ENCODE results near the gene GALNT12.

Gene GALNT12

DNA sequence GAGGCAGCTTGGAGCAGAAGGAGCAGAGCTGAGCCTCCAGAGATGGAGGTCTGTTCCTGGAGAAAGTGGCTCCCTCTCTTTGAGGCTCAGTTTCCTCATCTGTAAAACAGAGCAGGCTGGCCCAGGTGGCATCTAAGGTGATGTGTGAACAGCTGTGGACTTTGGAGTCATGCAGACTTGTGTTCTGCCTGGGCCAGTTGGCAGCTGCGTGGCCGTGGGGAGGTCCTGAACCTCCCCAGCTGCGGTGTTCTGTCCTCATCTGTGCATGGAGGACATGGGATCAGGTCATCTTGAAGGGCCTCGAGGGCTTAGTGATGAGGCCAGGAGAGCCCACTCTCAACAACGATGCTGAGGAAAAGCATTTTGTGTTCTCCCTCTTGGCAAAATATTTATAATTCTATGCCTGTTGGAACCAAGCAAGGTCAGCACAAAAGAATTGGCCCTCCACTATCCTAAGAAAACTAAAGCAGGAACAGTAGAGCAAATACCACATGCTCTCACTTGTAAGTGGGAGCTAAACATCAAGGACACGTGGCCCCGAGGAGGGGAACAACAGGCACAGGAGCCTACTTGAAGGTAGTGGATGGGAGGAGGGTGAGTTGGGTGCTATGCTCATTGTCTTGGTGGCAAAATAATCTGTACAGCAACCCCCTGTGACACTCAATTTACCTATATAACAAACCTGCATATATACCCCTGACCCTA, 73.0 kb downstream of the GALNT12 start:
- DNase-seq (ENCODE audit: low spot score), result no peak

DNA sequence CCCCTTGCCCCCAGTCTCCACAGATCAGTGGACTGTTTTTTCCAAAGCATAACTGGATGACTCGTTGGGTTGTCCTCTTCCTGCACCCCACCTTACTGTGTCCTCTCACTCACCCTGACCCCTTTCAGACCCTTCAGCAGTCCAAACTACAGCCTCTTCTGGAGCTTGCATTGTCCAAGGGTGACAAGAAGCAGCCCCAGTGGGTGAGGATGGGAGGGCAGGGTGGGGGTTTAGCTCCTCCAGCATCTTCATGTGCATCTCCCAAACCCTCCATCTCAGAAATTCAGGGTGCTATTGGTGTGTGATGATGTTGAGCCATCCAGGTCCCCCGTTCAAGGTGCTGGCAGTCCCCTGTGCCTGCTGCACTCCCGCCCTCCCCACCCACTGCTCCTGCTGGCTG, 73.9 kb downstream of the GALNT12 start:
- DNase-seq (ENCODE audit: low spot score), result no peak

DNA sequence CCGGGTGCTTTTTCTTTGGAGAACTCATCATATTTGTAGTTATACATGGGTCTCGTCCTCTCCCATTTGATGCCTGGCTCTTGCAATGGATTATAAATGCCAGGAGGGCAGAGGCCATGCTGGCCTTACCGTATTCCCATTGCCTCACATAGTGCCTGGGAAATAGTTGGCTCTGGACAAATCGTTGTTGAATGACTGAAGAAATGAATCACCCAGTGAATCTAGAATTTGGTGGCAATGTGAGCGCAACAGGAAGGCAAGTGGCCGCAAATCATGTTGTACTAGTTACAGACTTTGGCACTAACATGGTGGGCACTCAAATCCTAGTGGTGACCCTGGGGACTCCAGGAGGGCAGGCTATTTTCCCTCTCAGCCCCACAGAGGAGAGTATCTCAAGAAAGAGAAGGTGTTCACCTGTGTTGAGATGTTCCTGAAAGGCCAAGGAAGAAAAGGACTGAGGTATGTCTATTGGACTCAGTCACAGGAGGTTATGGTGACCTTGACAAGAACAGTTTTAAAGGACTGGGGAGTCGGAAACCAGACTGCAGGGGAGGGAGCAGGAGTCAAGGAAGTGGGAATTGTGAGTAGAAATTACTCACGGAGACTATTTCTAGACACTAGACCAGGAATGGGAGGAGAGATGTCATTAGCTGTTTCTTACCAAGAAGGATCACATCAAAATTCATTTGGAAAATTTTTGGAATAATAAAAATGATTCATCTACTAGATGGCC, 74.5 kb downstream of the GALNT12 start:
- no peak for DNase-seq (ENCODE audit: low spot score)

DNA sequence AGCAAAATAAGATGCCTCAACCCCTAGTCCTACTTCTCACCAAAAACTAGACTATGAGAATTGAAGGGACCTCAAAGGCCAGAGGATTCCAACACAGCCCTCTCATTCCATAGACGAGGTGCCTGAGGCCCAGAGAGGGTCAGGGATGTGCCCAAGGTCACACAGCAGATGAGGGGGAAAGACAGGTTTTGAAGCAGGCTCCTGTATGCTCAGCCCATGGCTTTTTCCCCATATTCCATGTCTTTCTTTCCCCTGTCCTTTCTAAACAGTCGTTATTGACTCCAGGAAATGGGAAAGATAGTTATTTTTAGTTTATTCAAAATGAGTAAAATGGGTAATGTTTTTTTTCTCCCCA, 75.1 kb downstream of the GALNT12 start:
- DNase-seq (ENCODE audit: low spot score), result no peak

DNA sequence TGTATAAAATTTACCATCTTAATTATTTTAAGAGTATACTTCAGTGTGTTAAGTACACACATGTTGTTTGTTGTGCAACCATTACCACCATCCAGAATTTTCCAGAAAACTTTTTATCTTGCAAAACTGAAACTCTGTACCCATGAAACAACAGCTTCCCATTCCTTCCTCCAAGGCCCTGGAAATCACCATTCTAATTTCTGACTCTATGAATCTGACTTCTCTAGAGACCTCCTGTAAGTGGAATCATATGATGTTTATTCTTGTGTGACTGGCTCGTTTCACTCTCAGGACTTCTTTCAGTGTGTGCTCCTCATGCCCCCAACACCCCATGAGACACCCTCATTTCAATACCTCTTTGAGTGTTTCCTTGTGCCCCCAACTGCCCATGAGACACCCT, 75.8 kb downstream of the GALNT12 start:
- DNase-seq (ENCODE audit: low spot score), result no peak

DNA sequence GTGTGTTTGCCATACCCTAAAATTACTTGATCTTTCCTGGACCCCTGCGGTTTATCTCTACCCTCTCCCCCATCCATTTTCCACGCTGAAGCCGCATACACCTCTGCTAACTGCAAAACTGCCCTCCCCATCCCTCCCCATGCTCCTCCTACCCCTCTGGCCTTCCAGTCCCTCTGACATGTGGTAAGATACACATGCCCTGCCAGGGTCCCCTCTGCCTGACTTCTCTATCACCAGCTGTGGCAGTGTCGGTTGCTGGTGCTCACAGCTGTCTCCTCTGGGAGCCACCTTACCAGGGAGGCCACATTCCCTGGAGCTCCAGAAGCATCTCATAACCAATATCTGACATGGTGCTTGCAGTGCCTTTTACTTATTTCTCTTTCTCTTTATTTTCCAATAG, 77.4 kb downstream of the GALNT12 start:
- no peak for DNase-seq (ENCODE audit: low spot score)

DNA sequence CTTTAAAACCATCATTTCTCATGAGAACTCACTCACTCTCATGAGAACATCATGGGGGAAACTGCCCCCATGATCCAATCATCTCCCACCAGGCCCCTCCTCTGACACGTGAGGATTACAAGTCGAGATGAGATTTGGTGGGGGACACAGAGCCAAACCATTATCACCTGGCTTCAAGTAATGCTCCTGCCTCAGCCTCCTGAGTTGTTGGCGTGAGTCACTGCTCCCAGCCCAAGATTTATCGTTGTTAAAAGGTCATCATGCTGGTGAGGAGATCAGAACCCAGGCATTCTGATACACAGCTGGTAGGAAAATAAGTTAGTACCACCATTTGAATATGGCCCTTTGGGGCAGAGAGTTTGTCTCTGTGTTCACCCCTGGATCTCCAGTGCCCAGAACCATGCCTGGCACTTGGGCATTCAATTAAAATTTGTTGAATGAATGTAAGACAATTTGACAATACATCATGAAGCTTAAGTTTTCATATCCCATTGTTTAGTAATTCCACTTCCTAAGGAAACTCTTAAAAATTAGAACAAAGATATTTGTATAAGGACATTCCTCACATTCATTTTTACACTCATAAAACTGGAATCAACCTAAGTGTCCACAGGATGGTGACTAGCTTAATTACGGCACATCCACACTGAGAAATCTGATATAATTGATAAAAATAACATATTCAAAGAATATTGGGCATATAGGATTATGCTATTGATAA, 78.3 kb downstream of the GALNT12 start:
- DNase-seq (ENCODE audit: low spot score), result no peak

DNA sequence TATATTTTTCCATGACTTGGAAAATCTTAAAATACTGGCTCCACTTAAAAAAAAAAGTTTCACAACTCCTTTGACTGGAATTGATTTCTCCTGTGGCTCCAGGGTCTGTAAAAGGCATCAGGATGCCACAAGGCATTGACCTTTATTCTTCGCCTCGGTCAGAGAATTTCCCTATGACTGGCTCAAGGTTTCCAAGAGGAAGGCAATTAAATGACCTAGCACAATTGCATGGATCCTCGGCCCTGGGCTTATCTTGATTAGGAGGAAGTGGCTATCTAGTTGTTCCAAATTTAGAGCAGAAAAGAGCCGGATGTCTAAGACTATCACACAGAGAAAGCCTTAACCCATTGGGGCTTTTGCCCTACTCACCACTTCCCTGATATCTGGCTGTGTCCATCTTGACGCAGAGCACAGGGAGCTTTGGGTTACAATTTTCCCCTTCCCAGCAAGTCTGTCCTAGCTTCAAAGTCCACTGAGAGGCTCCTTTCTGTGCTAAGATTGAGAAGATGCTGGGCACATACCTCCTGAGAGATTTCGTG, 79.3 kb downstream of the GALNT12 start:
- DNase-seq (ENCODE audit: low spot score), result peak; percentile 25

DNA sequence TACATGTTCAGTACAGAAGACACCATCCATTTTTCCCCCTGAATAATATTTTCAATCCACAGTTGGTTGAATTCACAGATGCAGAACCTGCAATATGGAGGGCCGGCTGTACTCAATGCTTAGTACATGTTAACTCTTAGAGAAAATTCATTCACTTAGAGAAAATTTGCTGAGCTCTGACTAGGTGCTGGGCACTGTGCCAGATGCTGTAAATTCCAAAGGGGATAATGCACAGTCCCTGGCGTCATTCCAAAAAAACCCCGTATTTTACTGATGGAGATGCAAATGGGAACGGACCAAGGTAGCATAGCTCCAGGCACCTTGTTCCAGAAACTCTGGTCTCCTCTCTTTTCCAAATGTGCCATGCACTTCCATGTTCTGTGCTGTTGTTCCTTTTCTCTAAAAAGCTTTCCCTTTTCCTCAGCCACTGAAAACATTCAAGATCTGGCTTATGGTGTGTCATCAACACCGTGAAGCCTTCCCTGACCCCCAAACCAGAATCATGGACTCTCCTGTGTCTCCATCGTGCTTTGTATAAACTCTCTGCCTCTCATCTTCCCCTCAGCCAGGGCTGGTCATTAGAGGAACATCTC, 80.5 kb downstream of the GALNT12 start:
- no peak for DNase-seq (ENCODE audit: low spot score)

DNA sequence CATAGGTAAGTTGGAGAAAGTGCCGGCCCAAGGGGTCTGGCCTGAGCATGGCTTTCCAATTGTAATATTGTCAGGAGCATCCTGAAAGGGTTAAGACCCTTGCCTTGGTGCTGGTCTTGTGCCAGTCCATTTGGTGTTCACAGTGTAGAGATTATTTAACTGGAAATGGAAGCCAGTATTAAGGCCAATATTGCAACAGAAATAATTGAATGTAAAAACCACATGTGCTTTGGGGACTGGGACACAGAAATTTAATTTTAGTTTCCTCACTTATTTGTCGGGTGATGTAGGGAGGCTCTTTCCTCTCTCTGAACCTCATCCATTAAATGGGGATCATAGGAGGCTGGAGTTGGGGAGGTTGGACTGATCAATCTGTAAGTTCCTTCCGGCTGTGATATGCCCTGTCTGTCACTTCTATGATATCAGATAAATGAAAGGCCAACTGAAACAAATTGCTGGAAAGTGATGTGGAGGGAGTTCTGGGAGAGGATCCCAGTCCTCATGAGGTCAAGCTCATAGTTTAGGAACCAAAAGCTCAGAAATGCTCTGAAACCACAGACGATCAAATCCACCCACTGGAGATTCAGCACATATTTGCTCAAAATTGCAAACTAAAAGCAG, 81.4 kb downstream of the GALNT12 start:
- no peak for DNase-seq (ENCODE audit: low spot score)

DNA sequence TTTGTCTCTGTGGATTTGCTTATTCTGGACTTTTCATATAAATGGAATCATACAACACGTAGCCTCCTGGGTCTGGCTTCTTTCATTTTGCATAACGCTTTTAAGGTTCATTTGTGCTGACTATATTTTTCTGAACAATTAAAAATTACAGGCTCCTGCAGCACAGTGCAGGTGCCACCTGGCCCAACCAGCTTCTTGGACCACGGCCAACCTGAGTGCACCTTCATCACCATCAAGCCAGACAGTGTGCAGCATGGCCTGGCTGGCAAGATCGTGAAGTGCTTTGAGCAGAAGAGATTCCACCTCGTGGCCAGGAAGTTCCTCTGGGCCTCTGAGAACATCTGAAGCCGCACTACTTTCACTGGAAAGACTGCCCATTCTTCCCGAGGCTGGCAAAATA, 82.8 kb downstream of the GALNT12 start:
- DNase-seq (ENCODE audit: low spot score), result no peak

DNA sequence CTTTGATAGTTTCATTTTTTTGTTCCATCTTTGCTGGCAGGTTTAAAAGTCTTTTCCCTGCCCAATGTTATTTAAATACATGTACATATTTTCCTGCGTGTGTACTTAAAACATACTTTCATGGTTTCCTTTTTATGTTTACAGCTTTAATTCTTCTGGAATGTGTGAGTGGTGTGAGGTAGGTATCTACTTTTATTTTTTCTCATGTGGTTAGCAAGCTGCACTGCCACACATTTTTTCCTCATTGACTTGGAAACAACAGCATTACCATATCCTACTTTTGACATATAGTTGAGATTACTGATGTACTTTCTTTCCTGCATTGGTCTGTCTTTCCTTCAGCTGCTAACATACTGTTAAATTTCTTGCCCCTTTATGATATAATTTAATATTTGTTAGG, 84.8 kb downstream of the GALNT12 start:
- DNase-seq (ENCODE audit: low spot score), result no peak

DNA sequence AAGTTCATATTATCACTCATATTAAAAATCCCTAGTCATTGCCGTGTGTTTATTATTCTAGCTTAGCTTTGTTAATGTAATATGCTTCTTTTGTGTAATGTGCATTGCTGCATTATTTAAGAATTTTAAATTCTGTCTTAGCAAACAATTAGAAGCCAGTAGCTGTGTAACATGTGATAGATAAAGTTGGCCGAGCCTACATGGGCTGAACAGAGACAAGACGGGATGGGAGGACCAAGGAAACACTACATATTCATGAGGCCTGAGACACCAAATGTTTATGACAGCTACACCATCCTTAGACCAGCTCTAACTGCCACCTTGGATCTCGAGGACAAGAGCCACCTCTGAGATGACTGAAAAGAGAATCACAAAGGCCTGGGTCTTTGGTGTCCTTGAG, 85.2 kb downstream of the GALNT12 start:
- DNase-seq (ENCODE audit: low spot score), result no peak

DNA sequence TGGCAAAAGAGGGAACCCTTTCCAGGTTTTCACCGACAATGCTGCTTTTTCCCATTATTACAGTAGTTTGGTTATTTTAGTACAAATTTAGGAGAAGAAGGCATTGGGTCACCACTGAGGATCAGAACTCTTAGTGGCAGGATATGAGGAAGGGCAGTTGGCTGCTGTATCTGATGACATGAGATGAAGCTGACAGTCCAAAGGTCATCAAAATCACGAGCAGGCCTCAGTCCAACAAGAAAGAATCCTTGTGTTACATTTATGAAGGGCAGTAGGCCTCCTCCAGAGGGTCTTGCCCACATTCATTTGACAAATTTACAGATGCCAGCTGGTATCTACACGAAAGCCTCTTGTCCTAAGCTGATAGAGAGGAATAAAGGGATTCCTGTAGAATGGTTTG, 86.7 kb downstream of the GALNT12 start:
- DNase-seq (ENCODE audit: low spot score), result no peak

DNA sequence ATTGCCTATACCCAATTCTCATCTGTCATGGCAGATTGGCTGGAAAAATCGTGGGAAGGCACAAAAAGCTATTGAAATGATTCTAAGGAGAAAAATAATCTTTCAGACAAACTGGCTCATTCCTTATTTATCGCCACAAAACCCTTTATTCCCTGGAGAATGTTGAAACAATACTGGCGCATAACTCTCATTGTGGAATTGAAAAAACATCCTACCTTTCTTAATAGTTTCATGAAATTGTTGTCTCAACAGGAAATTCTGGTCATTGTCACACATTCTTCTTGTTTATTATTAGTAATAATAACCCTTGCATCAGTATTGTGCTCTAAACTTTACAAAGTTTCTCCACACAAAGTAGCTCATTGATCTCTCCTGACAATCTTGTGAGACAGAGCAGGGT, 87.3 kb downstream of the GALNT12 start:
- no peak for DNase-seq (ENCODE audit: low spot score)

DNA sequence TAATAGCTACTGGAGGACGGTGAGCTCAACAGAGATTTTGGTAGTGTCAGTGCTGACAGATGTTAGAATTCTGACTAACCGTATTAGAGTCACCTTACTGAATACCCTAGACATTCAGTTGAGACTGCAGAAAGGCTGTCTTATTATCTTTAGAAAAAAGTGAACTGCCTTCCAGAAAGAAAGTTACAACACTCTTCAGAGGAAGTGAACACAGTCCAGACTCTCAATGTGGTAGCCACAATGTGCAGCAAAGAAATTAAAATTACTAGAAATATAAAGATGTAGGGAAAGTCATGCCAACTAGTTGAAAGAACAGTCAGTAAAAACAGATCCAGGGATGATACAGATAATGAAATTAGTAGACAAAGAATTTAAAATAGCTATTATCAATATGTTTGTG, 89.2 kb downstream of the GALNT12 start:
- no peak for DNase-seq (ENCODE audit: low spot score)

DNA sequence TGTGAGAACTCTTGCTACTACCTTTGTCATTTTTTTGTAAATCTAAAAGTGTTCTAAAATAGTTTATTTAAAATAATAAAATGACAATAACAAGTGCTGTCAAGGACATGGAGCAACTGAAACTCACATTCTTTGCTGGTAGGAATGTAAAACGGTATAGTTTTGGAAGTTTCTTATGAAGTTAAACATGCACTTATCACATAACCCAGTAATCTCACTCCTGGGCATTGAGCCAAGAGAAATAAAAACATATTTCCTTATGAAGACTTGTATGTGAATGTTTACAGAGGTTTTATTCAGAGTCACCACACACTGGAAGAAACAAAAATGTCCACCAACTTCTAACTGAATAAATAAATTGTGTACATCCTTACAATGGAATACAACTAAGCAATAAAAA, 90.3 kb downstream of the GALNT12 start:
- DNase-seq (ENCODE audit: low spot score), result no peak

DNA sequence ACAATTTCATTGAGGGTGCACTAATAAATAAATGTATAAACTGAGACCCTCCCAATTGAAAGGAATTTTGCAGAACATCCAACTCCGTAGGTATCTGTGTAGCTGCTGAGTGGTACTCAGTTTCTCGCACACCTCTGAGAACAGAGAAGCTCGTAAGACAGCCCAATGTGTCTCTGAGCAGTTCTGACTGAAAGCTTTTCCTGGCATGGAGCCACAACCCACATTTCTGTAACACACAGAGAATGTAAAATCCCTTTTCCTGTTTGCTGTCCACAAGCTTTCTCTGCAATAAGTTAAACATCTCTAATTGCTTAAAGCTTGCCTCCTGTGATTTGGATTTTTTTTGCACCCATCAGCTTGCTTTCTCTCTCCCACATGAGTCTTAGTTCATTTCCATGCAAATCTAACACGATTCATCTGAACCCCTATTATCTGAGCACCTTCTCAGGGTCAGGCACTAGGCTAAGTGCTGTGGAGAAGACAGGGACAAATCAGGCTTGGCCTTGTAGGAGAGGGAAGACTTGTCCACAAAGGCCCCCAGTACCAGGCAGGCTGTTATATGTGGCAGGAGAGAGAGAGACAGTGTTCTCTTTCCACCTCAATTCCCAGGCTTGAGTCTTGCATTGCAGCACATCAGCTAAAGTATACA, 92.1 kb downstream of the GALNT12 start:
- DNase-seq (ENCODE audit: low spot score), result no peak

Measured in pons (tissue), 1 donor.